HG03159 (cell line): ENCODE measurements around the gene EPHA7.

Source experiments
- ATAC-seq: cut with Tn5 transposase; IDR thresholded peaks from one replicate; pipeline ENCODE4 v1.9.1; 2021; ENCODE audit warnings: mild to moderate bottlenecking, moderate library complexity; ENCODE audit not compliant: unreplicated experiment

The EPHA7 gene

GRCh38 chr6:93266116-93266817 is 153.1 kb downstream of the EPHA7 start:
- ATAC-seq, result no peak

GRCh38 chr6:93260881-93261280 is 158.5 kb downstream of the EPHA7 start:
- ATAC-seq, result no peak

- ATAC-seq, result no peak
Observed at GRCh38 chr6:93259332-93259731, 160.0 kb downstream of the EPHA7 start.

GRCh38 chr6:93252930-93253329 is 166.4 kb downstream of the EPHA7 start:
- ATAC-seq, result no peak

DNA sequence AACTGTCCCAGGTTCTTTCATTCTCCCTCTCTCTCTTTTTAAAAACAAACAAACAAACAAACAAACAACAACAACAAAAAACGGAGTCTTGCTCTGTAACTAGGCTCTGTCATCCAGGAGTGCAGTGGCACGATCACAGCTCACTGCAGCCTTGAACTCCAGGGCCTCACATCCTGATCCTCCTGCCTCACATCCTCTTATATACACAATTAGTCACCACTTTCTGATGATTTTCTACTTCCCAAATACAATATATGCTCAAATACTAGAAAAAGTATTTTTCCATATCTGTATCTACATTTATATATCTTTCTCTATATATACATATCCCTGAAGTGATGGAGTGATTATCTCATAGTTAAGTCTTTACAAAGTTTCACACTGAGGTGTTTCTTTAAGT is 170.7 kb downstream of the EPHA7 start:
- no peak for ATAC-seq

- no peak for ATAC-seq
Observed at GRCh38 chr6:93243231-93243778, 176.1 kb downstream of the EPHA7 start.

GRCh38 chr6:93242049-93242448 is 177.3 kb downstream of the EPHA7 start:
- ATAC-seq, result no peak

DNA sequence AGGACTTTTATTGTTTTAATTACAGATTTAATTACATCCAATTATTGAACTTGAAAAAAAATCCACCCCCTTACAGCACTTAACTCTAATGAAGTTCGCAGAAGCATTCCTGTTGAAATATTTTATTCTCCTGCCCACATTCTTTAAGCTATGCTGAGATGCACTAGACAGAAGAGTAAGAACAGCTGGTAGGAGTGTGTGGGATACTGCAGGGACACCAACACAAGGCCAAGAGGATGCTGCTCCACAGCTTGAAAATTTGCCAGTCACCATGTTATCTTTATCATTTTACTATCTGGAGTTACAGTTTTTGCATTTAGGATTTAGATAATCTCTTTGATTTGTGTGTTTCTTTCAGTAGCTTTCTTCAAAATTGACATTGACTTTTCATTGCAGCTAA is 180.7 kb downstream of the EPHA7 start:
- ATAC-seq, result no peak

DNA sequence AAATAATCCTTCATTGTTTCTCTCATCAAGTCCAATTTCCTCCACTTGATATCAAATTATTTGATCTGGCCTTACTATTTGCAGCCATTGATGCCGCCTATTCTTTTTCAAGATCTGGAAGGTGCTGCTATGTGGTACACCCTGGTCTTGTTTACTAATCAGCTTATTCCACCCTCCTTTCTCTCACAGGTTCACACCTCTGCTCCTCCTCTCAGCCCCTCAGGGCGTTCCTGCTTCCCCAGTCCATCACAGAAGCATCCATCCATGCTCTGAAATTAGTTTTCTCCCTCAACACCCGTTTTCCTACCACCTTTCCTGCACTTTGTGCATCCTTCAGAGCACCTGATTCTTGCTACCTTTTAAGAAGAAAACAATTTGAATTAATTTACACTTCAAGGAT is 183.6 kb downstream of the EPHA7 start:
- no peak for ATAC-seq

DNA sequence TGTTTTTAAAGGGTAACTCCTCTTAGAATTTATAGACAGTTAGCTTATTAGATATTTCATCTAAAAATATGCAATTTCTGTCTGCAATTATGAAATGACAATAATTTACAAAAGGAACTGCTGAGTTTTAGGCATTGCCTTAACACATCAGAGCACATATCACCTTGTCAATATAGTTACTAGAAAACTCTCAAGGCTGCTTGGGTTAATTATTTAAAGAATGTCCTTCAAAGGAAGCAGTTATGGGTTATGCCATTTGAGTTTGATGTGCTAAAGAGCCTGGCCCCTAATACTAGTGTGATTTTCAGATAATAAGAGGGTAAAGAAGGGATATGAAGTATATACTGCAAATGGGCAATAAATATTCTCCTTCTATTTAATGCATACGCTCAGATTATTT is 192.5 kb downstream of the EPHA7 start:
- no peak for ATAC-seq

GRCh38 chr6:93222071-93222851 is 197.1 kb downstream of the EPHA7 start:
- no peak for ATAC-seq

DNA sequence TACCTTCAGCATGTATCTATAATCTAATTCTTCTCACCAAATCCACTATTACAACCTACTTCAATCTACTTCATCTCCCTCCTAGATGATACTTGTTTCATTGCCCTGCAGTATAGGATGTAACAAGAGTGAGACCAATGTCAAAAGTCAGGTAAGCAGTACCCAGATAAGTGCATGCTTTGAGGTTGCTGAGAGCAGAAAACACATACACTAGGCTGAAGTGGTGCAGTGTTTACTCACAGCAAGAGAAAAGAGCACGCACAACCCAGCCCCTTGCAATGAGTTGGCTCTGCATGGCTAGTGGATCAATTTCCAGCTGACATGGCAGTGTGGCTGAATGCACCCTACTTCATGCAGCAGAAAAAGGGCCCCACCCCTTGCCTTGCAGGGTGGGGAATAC is 199.9 kb downstream of the EPHA7 start:
- no peak for ATAC-seq

DNA sequence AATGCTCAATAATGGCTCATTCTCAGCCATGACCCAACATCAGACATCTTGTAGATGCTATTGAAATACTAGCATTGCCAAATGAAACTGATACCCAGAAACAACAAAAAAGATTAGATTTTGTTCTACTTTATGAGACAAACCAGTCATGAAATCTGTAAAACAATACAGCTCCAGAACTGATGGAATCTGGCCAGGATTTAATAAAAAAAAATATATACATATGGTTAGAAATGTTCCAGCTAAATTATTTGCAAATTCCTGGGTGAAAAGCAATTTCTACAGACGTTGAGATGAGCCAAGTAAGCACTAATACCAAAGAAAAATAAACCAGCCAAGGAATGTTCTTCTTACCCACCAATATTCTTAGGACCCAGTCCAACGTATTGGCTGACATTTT is 201.3 kb downstream of the EPHA7 start:
- no peak for ATAC-seq

DNA sequence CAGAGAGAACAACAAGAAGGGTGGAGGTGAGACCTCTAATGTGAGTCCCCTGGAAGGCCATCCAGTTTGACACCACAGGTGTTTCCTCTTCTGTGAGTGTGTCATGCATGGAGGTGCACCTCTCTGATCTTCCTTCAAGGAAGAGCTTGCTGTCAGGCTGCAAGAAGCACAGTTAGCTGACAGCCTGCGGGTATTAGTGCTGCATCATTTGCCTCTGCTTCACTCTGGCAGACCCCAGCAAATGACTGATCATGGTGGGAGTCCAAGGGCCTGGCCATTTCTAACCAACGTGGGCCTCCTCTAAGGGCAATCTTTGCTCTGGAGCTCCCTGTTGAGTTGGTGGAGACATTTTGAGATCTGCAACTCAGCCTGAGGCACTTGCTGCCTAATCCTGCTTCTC is 206.3 kb downstream of the EPHA7 start:
- ATAC-seq, result no peak

- no peak for ATAC-seq
Observed at GRCh38 chr6:93210908-93211307, 208.5 kb downstream of the EPHA7 start.

- no peak for ATAC-seq
Observed at GRCh38 chr6:93209358-93209757, 210.0 kb downstream of the EPHA7 start.

- ATAC-seq, result no peak
Observed at GRCh38 chr6:93196406-93196970, 222.9 kb downstream of the EPHA7 start.

DNA sequence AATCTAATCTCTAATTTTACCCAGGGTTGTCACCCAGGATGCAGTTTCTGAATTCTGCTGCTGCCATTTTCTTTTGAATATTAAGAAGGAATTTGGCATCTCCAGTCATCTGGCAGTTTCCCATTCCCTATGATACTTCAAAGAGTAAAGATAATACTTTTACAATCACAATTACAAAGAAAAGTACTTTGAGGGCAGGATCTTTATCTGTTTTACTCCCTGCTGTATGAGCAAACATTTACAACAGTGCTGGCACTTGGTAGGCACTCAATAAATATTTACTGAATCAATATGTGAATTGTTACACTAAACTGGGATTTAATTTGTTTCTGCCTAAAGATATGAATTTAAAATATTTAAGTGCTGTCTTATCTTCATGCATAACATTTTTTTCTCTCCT is 224.9 kb downstream of the EPHA7 start:
- ATAC-seq, result no peak

DNA sequence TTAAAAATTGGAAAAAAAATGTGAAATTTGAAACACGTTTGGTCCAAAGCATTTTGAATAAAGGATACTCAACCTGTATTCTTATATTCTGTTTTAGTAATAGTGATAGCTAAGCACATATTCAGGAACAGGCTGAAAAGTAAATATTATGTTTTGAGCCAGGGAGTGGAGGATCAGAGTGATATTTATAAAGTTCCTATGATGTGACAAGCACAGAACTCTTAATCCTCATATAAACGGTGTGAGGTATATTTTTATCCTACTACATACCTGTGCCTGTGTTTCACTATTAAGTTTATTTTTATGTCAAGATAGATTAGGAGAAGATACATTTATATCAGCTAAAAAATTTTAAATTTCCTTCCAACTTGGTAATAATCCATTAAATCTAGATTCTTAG is 225.5 kb downstream of the EPHA7 start:
- ATAC-seq, result no peak
